H1 (cell line): ENCODE measurements around the gene PHKG2. TPM values are rescaled to one million over a fixed set of nuclear protein-coding genes. Genes with fewer than 3 reads are reported as not detected.

Experiments
- CTCF ChIA-PET: fragments of 300-600 bp; sonication (Branson Sonifier 250); formaldehyde crosslinking; loops from one replicate; lab custom pipeline; 2021; ENCODE audit not compliant: partially characterized antibody; lab: Charles Lee
- POLR2A ChIA-PET: fragments of 300-600 bp; sonication (Branson Sonifier 250); formaldehyde crosslinking; loops from one replicate; lab custom pipeline; 2021; ENCODE audit warnings: inconsistent platforms; ENCODE audit not compliant: partially characterized antibody; lab: Charles Lee
- DNase-seq, 2 experiments: peaks; one replicate each; pipeline versions ENCODE4 v3.0.0 to v3.0.0-alpha.2; 2010 to 2022; ENCODE audit warnings: low spot score in 2 of 2, low read depth in 1 of 2, mixed read lengths in 1 of 2
- FAIRE-seq: peaks from 2 replicates; lab custom pipeline; 2011; peaks lifted over from hg19 to GRCh38; lab: Jason Lieb, UNC
- H2AFZ ChIP-seq: 2 replicates; pipeline ENCODE4 v1.8.1; 2012; ENCODE audit warnings: low read length, inconsistent platforms
- H2AK5ac ChIP-seq: 2 replicates; pipeline ENCODE4 v1.6.1; 2013; ENCODE audit warnings: low read depth, low read length
- H2BK120ac ChIP-seq: replicated peaks from 2 replicates; pipeline ENCODE3; 2013; ENCODE audit warnings: low read depth, low read length, inconsistent platforms
- H2BK12ac ChIP-seq: 2 replicates; pipeline ENCODE4 v1.6.1; 2013; ENCODE audit warnings: low read depth, low read length
- H2BK15ac ChIP-seq: 2 replicates; pipeline ENCODE4 v1.6.1; 2013; ENCODE audit warnings: low read length
- H2BK20ac ChIP-seq: 2 replicates; pipeline ENCODE4 v1.6.1; 2013; ENCODE audit warnings: low read length
- H2BK5ac ChIP-seq: 2 replicates; pipeline ENCODE4 v1.6.1; 2013; ENCODE audit warnings: low read depth, low read length
- H3K14ac ChIP-seq: 2 replicates; pipeline ENCODE4 v1.6.1; 2013; ENCODE audit warnings: inconsistent platforms; ENCODE audit not compliant: insufficient read length
- H3K18ac ChIP-seq: 2 replicates; pipeline ENCODE4 v1.6.1; 2013; ENCODE audit warnings: low read length; ENCODE audit errors: extremely low read depth
- H3K23ac ChIP-seq: 2 replicates; pipeline ENCODE4 v1.6.1; 2013; ENCODE audit warnings: inconsistent platforms; ENCODE audit not compliant: insufficient read length
- H3K23me2 ChIP-seq: 2 replicates; pipeline ENCODE4 v1.6.1; 2013; ENCODE audit warnings: low read depth, low read length
- H3K27ac ChIP-seq: 2 replicates; pipeline ENCODE4 v1.6.1; 2011; ENCODE audit warnings: low read depth, low read length, inconsistent platforms
- H3K27me3 ChIP-seq, 4 experiments: replicated peaks in 1 of 4; 1 replicate in 1 of 4; 2 replicates in 3 of 4; pipeline versions ENCODE4 v1.6.1 to v1.8.1; 2011 to 2013; ENCODE audit warnings: low read length in 3 of 4, mild to moderate bottlenecking in 3 of 4, inconsistent platforms in 2 of 4, mixed read lengths in 2 of 4, moderate library complexity in 1 of 4; ENCODE audit not compliant: control insufficient read depth in 3 of 4, insufficient read depth in 3 of 4; ENCODE audit errors: extremely low read depth in 1 of 4
- H3K36me3 ChIP-seq, 4 experiments: 2 replicates each; pipeline versions ENCODE4 v1.6.1 to v1.8.1; 2011 to 2013; ENCODE audit warnings: mild to moderate bottlenecking in 4 of 4, low read length in 3 of 4, moderate library complexity in 2 of 4, control low read depth in 1 of 4, inconsistent platforms in 1 of 4; ENCODE audit not compliant: insufficient read depth in 4 of 4, control insufficient read depth in 2 of 4
- H3K4ac ChIP-seq: replicated peaks from 2 replicates; pipeline ENCODE3; 2013; ENCODE audit warnings: low read length, low read depth, mixed read lengths, inconsistent platforms; ENCODE audit not compliant: insufficient read length
- H3K4me1 ChIP-seq, 4 experiments: replicated peaks in 1 of 4; 1 replicate in 1 of 4; 2 replicates in 3 of 4; pipeline versions ENCODE4 v1.6.1 to v1.8.1; 2011 to 2013; ENCODE audit warnings: low read length in 3 of 4, inconsistent platforms in 2 of 4, mixed read lengths in 1 of 4; ENCODE audit not compliant: insufficient read depth in 4 of 4, control insufficient read depth in 3 of 4
- H3K4me2 ChIP-seq, 2 experiments: 2 replicates each; pipeline versions ENCODE4 v1.6.1 to v1.8.1; 2011 to 2013; ENCODE audit warnings: low read depth in 2 of 2, low read length in 2 of 2, control low read depth in 1 of 2, inconsistent platforms in 1 of 2, mild to moderate bottlenecking in 1 of 2; ENCODE audit not compliant: insufficient read depth in 1 of 2
- H3K4me3 ChIP-seq, 4 experiments: fragments of 200-600, 300-600 bp in 1 of 4; sonication (generic), shearing (Covaris generic), sonication (Bioruptor Twin) in 1 of 4; 2 replicates each; pipeline versions ENCODE4 v1.5.1 to v1.8.1; 2011 to 2016; ENCODE audit warnings: low read length in 4 of 4, low read depth in 3 of 4, control low read depth in 2 of 4, inconsistent platforms in 2 of 4, mild to moderate bottlenecking in 2 of 4, mixed read lengths in 1 of 4, moderate library complexity in 1 of 4; ENCODE audit not compliant: insufficient read depth in 2 of 4; ENCODE audit errors: extremely low read depth in 1 of 4
- H3K56ac ChIP-seq: replicated peaks from 2 replicates; pipeline ENCODE3; 2013; ENCODE audit warnings: low read depth, mild to moderate bottlenecking, mixed read lengths, low read length, inconsistent platforms; ENCODE audit not compliant: insufficient read length
- H3K79me1 ChIP-seq: 2 replicates; pipeline ENCODE4 v1.6.1; 2013; ENCODE audit warnings: low read depth, low read length, control low read depth
- H3K79me2 ChIP-seq, 2 experiments: 2 replicates each; pipeline versions ENCODE4 v1.6.1 to v1.8.1; 2012 to 2013; ENCODE audit warnings: low read length in 2 of 2, mild to moderate bottlenecking in 2 of 2, inconsistent platforms in 1 of 2; ENCODE audit not compliant: insufficient read depth in 2 of 2, control insufficient read depth in 1 of 2
- H3K9ac ChIP-seq, 4 experiments: replicated peaks in 1 of 4; 1 replicate in 1 of 4; 2 replicates in 3 of 4; pipeline versions ENCODE4 v1.6.1 to v1.8.1; 2011 to 2013; ENCODE audit warnings: low read depth in 3 of 4, low read length in 3 of 4, control low read depth in 2 of 4, mild to moderate bottlenecking in 2 of 4, moderate library complexity in 2 of 4, inconsistent platforms in 1 of 4; ENCODE audit errors: extremely low read depth in 1 of 4
- H3K9me3 ChIP-seq, 2 experiments: 2 replicates each; pipeline versions ENCODE4 v1.6.1 to v1.8.1; 2012 to 2013; ENCODE audit warnings: mild to moderate bottlenecking in 2 of 2, moderate library complexity in 2 of 2, control low read depth in 1 of 2, inconsistent platforms in 1 of 2, low read depth in 1 of 2, low read length in 1 of 2, mixed read lengths in 1 of 2; ENCODE audit not compliant: insufficient read depth in 2 of 2
- H4K20me1 ChIP-seq, 2 experiments: replicated peaks in 1 of 2; 2 replicates each; pipeline versions ENCODE3 to v1.8.1; 2011 to 2013; ENCODE audit warnings: inconsistent platforms in 2 of 2, low read length in 2 of 2, mild to moderate bottlenecking in 1 of 2; ENCODE audit not compliant: insufficient read depth in 2 of 2, control insufficient read depth in 1 of 2
- H4K5ac ChIP-seq: 2 replicates; pipeline ENCODE4 v1.6.1; 2013; ENCODE audit warnings: low read length, low read depth, mixed read lengths, inconsistent platforms; ENCODE audit not compliant: insufficient read length
- H4K8ac ChIP-seq: 2 replicates; pipeline ENCODE4 v1.8.0; 2013; ENCODE audit warnings: mild to moderate bottlenecking, moderate library complexity, low read length, inconsistent platforms; ENCODE audit not compliant: insufficient read depth; ENCODE audit errors: extremely low read depth
- H4K91ac ChIP-seq: replicated peaks from 2 replicates; pipeline ENCODE3; 2013; ENCODE audit warnings: low read length, mixed read lengths, inconsistent platforms; ENCODE audit not compliant: insufficient read length
- RAD21 ChIP-seq, 2 experiments: IDR thresholded peaks in 1 of 2; conservative IDR thresholded peaks in 1 of 2; 2 replicates each; pipeline ENCODE4 v1.6.1; 2011; ENCODE audit warnings: low read depth in 2 of 2, low read length in 2 of 2, improper control_type of control experiment in 1 of 2, inconsistent platforms in 1 of 2, mild to moderate bottlenecking in 1 of 2, moderate library complexity in 1 of 2
- WGBS, 2 experiments: shearing (Covaris generic) in 1 of 2; methylation state at CpG; one replicate each; pipeline versions ENCODE4 v1.1.6 to v1.1.7; 2013 to 2015; ENCODE audit warnings: low lambda C conversion rate in 2 of 2, mixed read lengths in 2 of 2, inconsistent platforms in 1 of 2, low coverage in 1 of 2, missing lambda C conversion rate in 1 of 2; ENCODE audit not compliant: insufficient replicate concordance in 2 of 2, insufficient coverage in 1 of 2, insufficient read length in 1 of 2; ENCODE audit errors: extremely low coverage in 1 of 2, missing lambda C conversion rate in 1 of 2; 5-methylcytosine and 5-hydroxymethylcytosine counted together
- polyA plus RNA-seq, 7 experiments: library from polyadenylated mRNA; depleted of rRNA in 3 of 7; stranded (reverse) in 5 of 7; unstranded in 2 of 7; fragments of >200 nt in 5 of 7; fragments of 200-250 nt in 2 of 7; gene quantifications; 1 replicate in 5 of 7; 2 replicates in 1 of 7; 4 replicates in 1 of 7; pipeline versions ENCODE4 v1.2.1 to v1.2.3, GENCODE V29; 2011 to 2013; ENCODE audit warnings: missing spikeins in 2 of 7, mixed read lengths in 2 of 7
- total RNA-seq: library from RNA; stranded (reverse); fragmentation: NEBNext Ultra II Directional; extraction: Animal tissue kit (Norgen Biotek cat#: 25700); gene quantifications from 2 replicates; pipeline ENCODE4 v1.2.1, GENCODE V29; 2021

Gene PHKG2
- total and polyA plus RNA-seq, 2 of the 8 experiments (the other 6 are each of a cell fraction or from before 2014, with no cell fraction given) = 36.0 to 53.4 TPM

GRCh38 chr16:30743716-30744115 is 4.5 kb upstream of the PHKG2 start:
- TF ChIP-seq RAD21 (IDR thresholded peaks at IDR 0.05 in 1 of 2, conservative IDR thresholded peaks at IDR 0.05 in 1 of 2; ENCODE audit: low read depth in 2 of 2, low read length in 2 of 2) = no peak
- WGBS, 2 experiments = 92% methylated on average over 11 of the region's 11 CpGs; no CpG with 5 or more reads in 1 of the 2 experiments
- no peak overlapping the region for H3K18ac ChIP-seq
- no peak overlapping the region for H2BK5ac ChIP-seq
- H3K23me2 ChIP-seq = peaks cover 3% of the 10 kb centered on the region; the same call in 1 of the 2 replicates
- H4K8ac ChIP-seq = no peak overlapping the region
- no peaks in the 10 kb centered on the region for H3K9me3 ChIP-seq
- no peaks in the 10 kb centered on the region for H3K79me1 ChIP-seq
- CTCF ChIA-PET = no interaction called here
- H4K20me1 ChIP-seq = peaks cover 2 to 3% of the 10 kb centered on the region in 2 experiments
- no peak overlapping the region for H4K5ac ChIP-seq
- H2BK20ac ChIP-seq = no peak overlapping the region
- no peak overlapping the region for H2AK5ac ChIP-seq
- POLR2A ChIA-PET = interaction anchor here (0.8 to 2.5 kb wide), 4 partner anchors 9 to 19 kb away, joined by 3 to 9 read pairs (median 4); partner anchors contain the start of genes CFAP119 and RNF40
- H3K9ac ChIP-seq = no peak overlapping the region
- H4K91ac ChIP-seq = no peak overlapping the region
- H3K36me3 ChIP-seq = peaks cover 0 to 18% (median 4%) of the 10 kb centered on the region in 4 experiments; a peak in 6 of 8 replicates
- no peaks in the 10 kb centered on the region; a peak in 1 of 4 replicates for H3K79me2 ChIP-seq
- no peak overlapping the region for H2AFZ ChIP-seq
- peaks cover 0 to 7% (median 2%) of the 10 kb centered on the region in 4 experiments; a peak in 5 of 7 replicates for H3K4me1 ChIP-seq
- no peak overlapping the region for H2BK120ac ChIP-seq
- FAIRE-seq = no peak
- no peak overlapping the region for H3K4ac ChIP-seq
- H3K23ac ChIP-seq = no peak overlapping the region
- no peak overlapping the region for H2BK12ac ChIP-seq
- H2BK15ac ChIP-seq = no peak overlapping the region
- H3K27me3 ChIP-seq = no peaks in the 10 kb centered on the region
- no peak overlapping the region for H3K14ac ChIP-seq
- H3K56ac ChIP-seq = no peak overlapping the region
- no peak overlapping the region for H3K4me2 ChIP-seq
- no peak overlapping the region for H3K27ac ChIP-seq
- H3K4me3 ChIP-seq = no peak overlapping the region
- no peak for DNase-seq
